SIG-M5 treated with dmso at 0.1 percent for 504 hours (cell line): ENCODE data around the gene SMTNL2.
"Not testable (repeated sequence)": the region's sequence is repeated elsewhere in the genome, so short reads cannot be mapped to it uniquely, and the experiment has no call there.

ENCODE experiments used
- DNase-seq: peaks from one replicate; lab custom pipeline; 2025; ENCODE audit not compliant: unreplicated experiment; lab: John Stamatoyannopoulos, UW

The SMTNL2 gene

GRCh38 chr17:4631836-4632580 lies 47.7 kb downstream of the SMTNL2 start:
- no peak for DNase-seq

- no peak for DNase-seq
Observed at GRCh38 chr17:4632581-4632920, 48.2 kb downstream of the SMTNL2 start.

GRCh38 chr17:4633643-4634042 lies 49.3 kb downstream of the SMTNL2 start:
- DNase-seq, result no peak

- peak; percentile 19 for DNase-seq
Observed at GRCh38 chr17:4634976-4635375, 50.6 kb downstream of the SMTNL2 start.

GRCh38 chr17:4635823-4636375 lies 51.6 kb downstream of the SMTNL2 start:
- peak; percentile 63 for DNase-seq

GRCh38 chr17:4636474-4637100 lies 52.3 kb downstream of the SMTNL2 start:
- no peak for DNase-seq

GRCh38 chr17:4638766-4639165 lies 54.4 kb downstream of the SMTNL2 start:
- DNase-seq, result peak; percentile 9

GRCh38 chr17:4639301-4640059 lies 55.2 kb downstream of the SMTNL2 start:
- DNase-seq, result peak; percentile 34

GRCh38 chr17:4640569-4641188 lies 56.4 kb downstream of the SMTNL2 start:
- not testable (repeated sequence) for DNase-seq

GRCh38 chr17:4641297-4642195 lies 57.2 kb downstream of the SMTNL2 start, which contains the start of gene ALOX15:
Gene ALOX15, minus strand, starts transcription at chr17:4641678. Its CDS starts 27 bp downstream, at chr17:4641651.
- no peak for DNase-seq

- no peak for DNase-seq
Observed at GRCh38 chr17:4642286-4642685, 58.0 kb downstream of the SMTNL2 start.

- no peak for DNase-seq
Observed at GRCh38 chr17:4643676-4644075, 59.3 kb downstream of the SMTNL2 start.

GRCh38 chr17:4645642-4646041 lies 61.3 kb downstream of the SMTNL2 start:
- DNase-seq, result peak; percentile 31

GRCh38 chr17:4648741-4649140 lies 64.4 kb downstream of the SMTNL2 start:
- peak; percentile 62 for DNase-seq

GRCh38 chr17:4652997-4653396 lies 68.7 kb downstream of the SMTNL2 start:
- no peak for DNase-seq

GRCh38 chr17:4655933-4656332 lies 71.6 kb downstream of the SMTNL2 start:
- not testable (repeated sequence) for DNase-seq

GRCh38 chr17:4657678-4658077 lies 73.3 kb downstream of the SMTNL2 start:
- DNase-seq, result no peak
